GM12878 (cell line): ENCODE results near the gene ASMTL. TPM values are rescaled to one million over a fixed set of nuclear protein-coding genes. Genes with fewer than 3 reads are reported as not detected.
"Not testable (repeated sequence)": the region's sequence is repeated elsewhere in the genome, so short reads cannot be mapped to it uniquely, and the experiment has no call there.

Experiments
- ATAC-seq: fragments of 200-7000 bp; cut with Tn5 transposase; 3 replicates; pipeline ENCODE4 v1.9.1; 2020; ENCODE audit warnings: mild to moderate bottlenecking, moderate library complexity
- BruUV-seq: library from RNA; stranded (reverse); fragments of 400-500 nt; replicated peaks from 2 replicates; lab custom pipeline; 2021; lab: Mats Ljungman, UMichigan
- CTCF ChIA-PET: fragments of 300-600 bp; sonication (Branson Sonifier 250); formaldehyde crosslinking; extraction: SDS; loops from one replicate; lab custom pipeline; 2021; ENCODE audit warnings: inconsistent platforms; lab: Yijun Ruan, JAX
- POLR2A ChIA-PET: fragments of 350-600 bp; formaldehyde crosslinking; extraction: SDS; loops from one replicate; lab custom pipeline; 2021; ENCODE audit warnings: inconsistent platforms; lab: Charles Lee
- RAD21 ChIA-PET: fragments of 300-600 bp; sonication (Branson Sonifier 250); formaldehyde crosslinking; loops from one replicate; lab custom pipeline; 2023; ENCODE audit warnings: antibody characterized with exemption; ENCODE audit not compliant: unreplicated experiment; lab: Charles Lee
- SMC1A ChIA-PET: fragments of 300-600 bp; sonication (Branson Sonifier 250); formaldehyde crosslinking; loops from one replicate; lab custom pipeline; 2023; ENCODE audit not compliant: unreplicated experiment, uncharacterized antibody; lab: Charles Lee
- DNase-seq: peaks from one replicate; pipeline ENCODE4 v3.0.0-alpha.2; 2011; ENCODE audit warnings: low read depth, low spot score
- FAIRE-seq: peaks from 3 replicates; lab custom pipeline; 2011; peaks lifted over from hg19 to GRCh38; lab: Jason Lieb, UNC
- H2AFZ ChIP-seq: 2 replicates; pipeline ENCODE4 v1.6.0; 2011; ENCODE audit warnings: low read depth, low read length, control low read depth; ENCODE audit not compliant: control insufficient read depth
- H3K27ac ChIP-seq: 2 replicates; pipeline ENCODE4 v1.5.1; 2011; ENCODE audit warnings: control low read depth; ENCODE audit not compliant: control insufficient read depth, insufficient read depth
- H3K27me3 ChIP-seq, 2 experiments: replicated peaks in 1 of 2; 2 replicates each; pipeline versions ENCODE4 v1.6.0 to v1.6.1; 2011; ENCODE audit warnings: low read length in 1 of 2; ENCODE audit not compliant: control insufficient read depth in 2 of 2, insufficient read depth in 2 of 2
- H3K36me3 ChIP-seq, 2 experiments: 2 replicates each; pipeline ENCODE4 v1.5.1; 2011; ENCODE audit warnings: low read length in 1 of 2; ENCODE audit not compliant: control insufficient read depth in 2 of 2, insufficient read depth in 2 of 2
- H3K4me1 ChIP-seq: 2 replicates; pipeline ENCODE4 v1.6.1; 2011; ENCODE audit warnings: mild to moderate bottlenecking, low read length, moderate library complexity, mixed read lengths; ENCODE audit not compliant: control insufficient read depth, insufficient read depth
- H3K4me2 ChIP-seq: 2 replicates; pipeline ENCODE4 v1.6.0; 2011; ENCODE audit warnings: control low read depth; ENCODE audit not compliant: control insufficient read depth, insufficient read depth
- H3K4me3 ChIP-seq: fragments of 200-600 bp; sonication (generic); 2 replicates; pipeline ENCODE4 v1.5.1; 2016
- H3K79me2 ChIP-seq: 2 replicates; pipeline ENCODE4 v1.6.0; 2011; ENCODE audit warnings: low read length; ENCODE audit not compliant: control insufficient read depth, insufficient read depth
- H3K9ac ChIP-seq: 2 replicates; pipeline ENCODE4 v1.8.0; 2011; ENCODE audit warnings: low read length, control low read depth, mixed read lengths; ENCODE audit not compliant: control insufficient read depth, insufficient read depth
- H3K9me3 ChIP-seq: replicated peaks from 3 replicates; pipeline ENCODE4 v1.5.1; 2011; ENCODE audit warnings: mild to moderate bottlenecking, low read length; ENCODE audit not compliant: control insufficient read depth, insufficient read depth
- H4K20me1 ChIP-seq: 2 replicates; pipeline ENCODE4 v1.6.0; 2011; ENCODE audit not compliant: control insufficient read depth, insufficient read depth
- CBX3 ChIP-seq: fragments of 200-600 bp; sonication (generic); IDR thresholded peaks from 2 replicates; pipeline ENCODE4 v1.6.1; 2016; ENCODE audit warnings: low read depth, borderline replicate concordance
- CHD4 ChIP-seq: fragments of 200-600 bp; sonication (generic); IDR thresholded peaks from 2 replicates; pipeline ENCODE4 v1.6.1; 2016; ENCODE audit warnings: mild to moderate bottlenecking
- HDGF ChIP-seq: fragments of 450-650 bp; IDR thresholded peaks from 2 replicates; pipeline ENCODE4 v1.6.1; 2016; ENCODE audit warnings: antibody characterized with exemption
- POLR2AphosphoS5 ChIP-seq: IDR thresholded peaks from 2 replicates; pipeline ENCODE4 v1.6.1; 2011; ENCODE audit warnings: mild to moderate bottlenecking, low read length, inconsistent platforms
- YY1 ChIP-seq: IDR thresholded peaks from 2 replicates; pipeline ENCODE4 v1.6.1; 2011; ENCODE audit warnings: low read depth, mild to moderate bottlenecking, low read length
- WGBS: methylation state at CpG from one replicate; pipeline ENCODE4 v1.1.6; 2016; ENCODE audit warnings: low lambda C conversion rate; ENCODE audit not compliant: insufficient replicate concordance, insufficient coverage; ENCODE audit errors: missing lambda C conversion rate; 5-methylcytosine and 5-hydroxymethylcytosine counted together
- in situ Hi-C: fragments of 300-500 bp; cut with MboI; formaldehyde crosslinking; loops from 9 replicates; pipeline ENCODE4 v1.14.3; 2018; ENCODE audit warnings: mixed read lengths
- intact Hi-C: fragments of 100-400 bp; cut with micrococcal nuclease; formaldehyde crosslinking; loops from one replicate; pipeline ENCODE4 v1.14.2; 2022; ENCODE audit not compliant: unreplicated experiment
- polyA plus RNA-seq, 11 experiments: library from polyadenylated mRNA; depleted of rRNA in 4 of 11; unstranded in 6 of 11; stranded (reverse) in 5 of 11; fragments of >200 nt; fragmentation: Nextera tagmentation in 4 of 11; fragmentation: Illumina TruSeq in 1 of 11; extraction: Ambion mirVana in 4 of 11; extraction: Trizol in 1 of 11; gene quantifications; 1 replicate in 1 of 11; 2 replicates in 10 of 11; pipeline versions ENCODE4 v1.2.1 to v1.2.3, GENCODE V29; 2011 to 2016; ENCODE audit warnings: inconsistent platforms in 2 of 11, missing spikeins in 2 of 11, low read depth in 1 of 11
- total RNA-seq, 4 experiments: library from RNA; depleted of rRNA in 3 of 4; stranded (reverse); fragments of >200 nt in 3 of 4; fragmentation: Illumina TruSeq in 1 of 4; extraction: Trizol in 1 of 4; gene quantifications; 2 replicates each; pipeline versions ENCODE4 v1.2.1 to v1.2.3, GENCODE V29; 2013 to 2021
- TF ChIP-seq, protein P1 (sequence below): fragments of 450-650 bp; IDR thresholded peaks from 2 replicates; pipeline ENCODE4 v1.6.1; 2016; ENCODE audit warnings: mild to moderate bottlenecking

ASMTL gene
- total and polyA plus RNA-seq, 10 of the 15 experiments (the other 5 are each of a cell fraction or from before 2014, with no cell fraction given), result 1.6 to 51.9 (median 32.1) TPM

DNA sequence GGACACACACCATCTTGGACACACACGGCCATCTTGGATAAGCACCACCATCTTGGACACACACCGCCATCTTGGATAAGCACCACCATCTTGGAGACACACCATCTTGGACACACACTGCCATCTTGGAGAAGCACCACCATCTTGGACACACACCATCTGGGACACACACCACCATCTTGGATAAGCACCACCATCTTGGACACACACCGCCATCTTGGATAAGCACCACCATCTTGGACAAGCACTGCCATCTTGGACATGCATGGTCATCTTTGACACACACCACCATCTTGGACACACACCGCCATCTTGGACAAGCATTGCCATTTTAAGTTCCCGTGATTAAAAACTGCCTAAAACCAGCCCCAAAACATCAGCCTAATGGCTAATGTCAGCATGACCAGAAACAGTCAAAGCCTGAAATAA is 4.1 kb downstream of the ASMTL start:
- Histone ChIP-seq H3K9me3 (peaks cover 39% of the 10 kb centered on the region), H3K79me2 (peaks cover 55% of the 10 kb centered on the region), H3K4me1 (peaks cover 13% of the 10 kb centered on the region)
- ATAC-seq, in situ Hi-C loops, H3K27ac ChIP-seq, FAIRE-seq, SMC1A ChIA-PET, DNase-seq, H3K27me3 ChIP-seq, RAD21 ChIA-PET, H2AFZ ChIP-seq, POLR2A ChIA-PET, H4K20me1 ChIP-seq, H3K4me3 ChIP-seq, intact Hi-C loops, H3K4me2 ChIP-seq, CTCF ChIA-PET, H3K9ac ChIP-seq: not testable (repeated sequence)
- 100% methylated on average over 5 of the region's 5 CpGs for WGBS
- BruUV-seq, result TSS peak; percentile 33
- TF ChIP-seq POLR2AphosphoS5, result 0 out of 2 replicates have a peak, but pooled peaks have one; percentile 13
- peak; percentile 81 for TF ChIP-seq YY1
- TF ChIP-seq HDGF, result 0 out of 2 replicates have a peak, but pooled peaks have one; percentile 8
- TF ChIP-seq, all 136 proteins: peak for 3; not testable (repeated sequence) for 133
- H3K36me3 ChIP-seq, result not testable (repeated sequence)

DNA sequence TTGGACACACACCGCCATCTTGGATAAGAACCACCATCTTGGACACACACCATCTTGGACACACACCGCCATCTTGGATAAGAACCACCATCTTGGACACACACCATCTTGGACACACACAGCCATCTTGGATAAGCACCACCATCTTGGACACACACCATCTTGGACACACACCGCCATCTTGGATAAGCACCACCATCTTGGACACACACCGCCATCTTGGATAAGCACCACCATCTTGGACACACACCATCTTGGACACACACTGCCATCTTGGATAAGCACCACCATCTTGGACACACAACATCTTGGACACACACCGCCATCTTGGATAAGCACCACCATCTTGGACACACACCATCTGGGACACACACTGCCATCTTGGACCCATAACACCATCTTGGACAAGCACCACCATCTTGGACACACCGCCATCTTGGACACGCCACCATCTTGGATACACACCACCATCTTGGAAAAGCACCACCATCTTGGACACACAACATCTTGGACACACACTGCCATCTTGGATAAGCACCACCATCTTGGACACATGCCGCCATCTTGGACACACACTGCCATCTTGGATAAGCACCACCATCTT is 4.6 kb downstream of the ASMTL start:
- 99% methylated on average over 8 of the region's 8 CpGs for WGBS
- H3K79me2 ChIP-seq, result peaks cover 55% of the 10 kb centered on the region
- H3K36me3 ChIP-seq, in situ Hi-C loops, H3K4me2 ChIP-seq, H3K27ac ChIP-seq, DNase-seq, H3K27me3 ChIP-seq, ATAC-seq, H2AFZ ChIP-seq, POLR2A ChIA-PET, BruUV-seq, H3K9ac ChIP-seq, CTCF ChIA-PET, H3K4me3 ChIP-seq, RAD21 ChIA-PET, intact Hi-C loops, H4K20me1 ChIP-seq, SMC1A ChIA-PET, FAIRE-seq: not testable (repeated sequence)
- TF ChIP-seq YY1, result peak; percentile 6; the same call in 1 of the 2 replicates
- peak; percentile 69; the same call in 1 of the 2 replicates for TF ChIP-seq HDGF
- 0 out of 2 replicates have a peak, but pooled peaks have one; percentile 47 for TF ChIP-seq CHD4
- TF ChIP-seq, protein P1, sequence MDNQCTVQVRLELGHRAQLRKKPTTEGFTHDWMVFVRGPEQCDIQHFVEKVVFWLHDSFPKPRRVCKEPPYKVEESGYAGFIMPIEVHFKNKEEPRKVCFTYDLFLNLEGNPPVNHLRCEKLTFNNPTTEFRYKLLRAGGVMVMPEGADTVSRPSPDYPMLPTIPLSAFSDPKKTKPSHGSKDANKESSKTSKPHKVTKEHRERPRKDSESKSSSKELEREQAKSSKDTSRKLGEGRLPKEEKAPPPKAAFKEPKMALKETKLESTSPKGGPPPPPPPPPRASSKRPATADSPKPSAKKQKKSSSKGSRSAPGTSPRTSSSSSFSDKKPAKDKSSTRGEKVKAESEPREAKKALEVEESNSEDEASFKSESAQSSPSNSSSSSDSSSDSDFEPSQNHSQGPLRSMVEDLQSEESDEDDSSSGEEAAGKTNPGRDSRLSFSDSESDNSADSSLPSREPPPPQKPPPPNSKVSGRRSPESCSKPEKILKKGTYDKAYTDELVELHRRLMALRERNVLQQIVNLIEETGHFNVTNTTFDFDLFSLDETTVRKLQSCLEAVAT, result 0 out of 2 replicates have a peak, but pooled peaks have one; percentile 19
- TF ChIP-seq POLR2AphosphoS5, result 0 out of 2 replicates have a peak, but pooled peaks have one; percentile 39
- TF ChIP-seq CBX3, result 0 out of 2 replicates have a peak, but pooled peaks have one; percentile 49
- peaks cover 13% of the 10 kb centered on the region for H3K4me1 ChIP-seq
- H3K9me3 ChIP-seq, result peaks cover 40% of the 10 kb centered on the region
